Inflammatory macrophage treated with lipopolysaccharide for 1 hour (primary cell): ENCODE data around the gene CDC25C.
"Not testable (repeated sequence)": the region's sequence is repeated elsewhere in the genome, so short reads cannot be mapped to it uniquely, and the experiment has no call there.

Source experiments
- DNase-seq, 2 donors: peaks; one replicate each; pipeline ENCODE4 v3.0.0-alpha.2; 2020 to 2022

Gene CDC25C

GRCh38 chr5:138344887-138345622 is 13.5 kb upstream of the CDC25C start:
- no peak for DNase-seq

GRCh38 chr5:138340008-138340407 is 8.4 kb upstream of the CDC25C start:
- DNase-seq: no peak

DNA sequence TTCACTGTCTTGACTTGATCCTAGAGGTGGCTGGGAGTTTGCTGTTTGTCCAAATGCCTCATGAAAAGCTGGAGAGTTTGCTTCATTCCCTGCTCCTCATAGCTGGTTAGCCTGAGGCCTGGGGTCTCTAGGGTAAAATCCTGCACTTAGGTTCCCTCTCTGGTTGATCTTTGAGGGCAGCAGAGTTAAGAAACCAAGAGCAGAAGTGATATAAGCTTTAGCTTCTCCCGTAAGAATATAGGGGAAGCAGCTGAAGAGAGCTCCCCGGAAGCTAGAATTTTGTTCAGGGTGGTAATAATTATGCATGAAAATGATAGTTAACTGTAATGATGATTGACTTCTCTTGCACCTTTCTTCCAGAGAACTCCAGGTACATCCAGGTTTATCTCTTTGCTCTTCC is 7.9 kb upstream of the CDC25C start:
- DNase-seq: peak; percentile 45 to 50

GRCh38 chr5:138339091-138339456 is 7.5 kb upstream of the CDC25C start:
- peak in 1 of 2 donors; percentile 15 for DNase-seq

- DNase-seq: no peak
These were observed 6.9 kb upstream of the CDC25C start for GRCh38 chr5:138338411-138339090.

DNA sequence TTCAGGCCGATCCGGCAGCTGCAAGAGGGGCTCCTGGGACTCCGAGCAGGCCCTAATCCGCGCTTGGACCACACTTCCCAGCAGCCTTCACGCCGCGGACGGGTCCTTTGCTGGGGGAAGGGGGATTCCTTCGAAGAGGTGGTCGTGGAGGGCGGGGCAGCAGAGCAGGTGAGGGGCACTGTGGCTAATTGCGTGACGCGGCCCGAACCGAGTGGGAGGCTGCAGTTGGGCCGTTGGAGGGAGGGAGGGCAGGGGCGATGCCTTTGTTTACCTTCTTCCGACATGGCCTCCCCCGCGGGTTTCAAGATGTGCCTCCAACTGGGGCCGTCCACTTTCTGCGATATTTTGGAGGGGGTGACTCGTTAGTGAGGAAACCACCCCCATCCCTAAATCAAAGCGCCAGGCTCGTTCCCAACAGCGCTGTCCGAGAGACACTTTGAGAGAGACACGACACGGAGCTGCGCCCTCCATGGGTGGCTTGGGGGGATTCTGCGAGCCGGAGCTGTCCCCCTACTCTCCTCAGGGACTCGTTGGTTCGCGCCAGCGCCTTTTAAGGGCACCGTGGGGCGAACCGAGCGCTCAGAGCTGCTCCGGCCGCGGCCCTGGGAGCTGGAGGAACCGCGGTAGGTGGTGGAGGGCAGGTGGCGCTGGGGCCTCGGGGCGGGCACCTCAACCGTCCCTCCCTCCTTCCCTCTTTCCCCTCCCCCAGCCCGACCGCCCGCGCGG is 6.2 kb upstream of the CDC25C start, which contains the start of gene FAM53C:
TSS of gene FAM53C (plus strand) at position 582 of the 726 bp plus-strand sequence. CDS start 3,070 bp downstream, outside the sequence.
- peak; percentile 85 to 93 for DNase-seq

DNA sequence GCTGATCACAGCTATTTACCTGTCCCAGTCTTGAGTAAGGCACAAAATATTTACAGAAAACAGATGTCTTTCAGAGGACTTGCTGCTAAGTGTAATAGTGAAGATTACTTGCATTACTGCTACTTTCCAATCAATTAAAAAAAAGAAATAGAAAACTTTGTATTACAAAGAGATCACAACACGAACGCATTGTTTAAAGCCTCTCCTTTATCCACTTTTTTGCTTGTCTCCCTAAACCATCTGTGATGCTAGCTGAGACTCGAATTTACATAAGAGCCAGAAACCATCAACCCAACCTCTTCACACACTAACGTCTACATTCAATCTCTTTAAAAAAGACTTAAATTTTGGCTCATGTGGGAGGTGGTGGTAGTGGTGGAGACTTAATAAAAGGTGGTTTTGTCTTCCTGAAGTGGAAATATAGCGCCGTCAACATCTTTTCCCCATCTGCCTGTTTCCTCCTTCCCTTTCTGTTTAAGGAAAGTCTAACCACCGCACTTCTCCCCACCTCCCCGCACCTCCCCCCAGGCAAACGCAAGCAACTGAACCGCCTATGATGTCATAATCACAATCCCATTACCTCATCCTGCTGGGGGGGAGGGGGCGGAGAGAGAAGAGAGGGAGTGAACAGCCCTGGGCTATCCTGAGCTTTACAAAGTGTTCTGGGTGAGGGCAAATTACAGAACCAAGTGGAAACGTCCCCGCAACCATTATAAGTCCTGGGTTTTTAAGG is 5.5 kb upstream of the CDC25C start:
- DNase-seq: peak; percentile 85 to 96

DNA sequence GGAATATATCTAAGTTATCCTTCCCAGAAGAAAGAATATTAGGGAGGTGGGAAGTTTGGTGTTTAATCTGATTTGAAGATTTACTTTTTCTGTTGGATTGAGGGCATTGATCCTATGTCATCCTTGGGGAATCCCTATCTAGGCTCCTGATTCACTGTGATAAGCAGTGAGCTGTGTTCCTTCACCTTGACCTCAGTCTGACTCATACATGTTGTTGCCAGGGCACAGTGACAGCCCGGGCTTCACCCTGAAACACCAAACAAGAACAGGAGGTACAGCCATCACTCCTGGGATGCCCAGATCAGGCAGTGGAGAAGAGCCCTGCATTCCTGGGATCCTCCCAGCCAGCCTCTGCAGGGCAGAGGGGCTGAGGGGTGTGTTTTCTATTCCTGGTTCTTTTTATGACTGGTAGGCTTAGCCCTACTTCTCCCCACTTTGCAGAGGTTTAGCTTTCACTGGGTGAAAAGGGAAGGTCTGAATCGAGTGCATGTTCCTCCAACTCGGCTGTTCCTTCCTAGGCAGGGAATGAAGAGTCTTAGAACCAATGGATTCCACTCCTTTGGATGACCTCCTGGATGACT is 3.4 kb upstream of the CDC25C start:
- DNase-seq: no peak

- no peak for DNase-seq
These were observed 673 bp downstream of the CDC25C start for GRCh38 chr5:138330813-138331448.

- not testable (repeated sequence) for DNase-seq
These were observed 13.4 kb downstream of the CDC25C start for GRCh38 chr5:138318211-138318610.

DNA sequence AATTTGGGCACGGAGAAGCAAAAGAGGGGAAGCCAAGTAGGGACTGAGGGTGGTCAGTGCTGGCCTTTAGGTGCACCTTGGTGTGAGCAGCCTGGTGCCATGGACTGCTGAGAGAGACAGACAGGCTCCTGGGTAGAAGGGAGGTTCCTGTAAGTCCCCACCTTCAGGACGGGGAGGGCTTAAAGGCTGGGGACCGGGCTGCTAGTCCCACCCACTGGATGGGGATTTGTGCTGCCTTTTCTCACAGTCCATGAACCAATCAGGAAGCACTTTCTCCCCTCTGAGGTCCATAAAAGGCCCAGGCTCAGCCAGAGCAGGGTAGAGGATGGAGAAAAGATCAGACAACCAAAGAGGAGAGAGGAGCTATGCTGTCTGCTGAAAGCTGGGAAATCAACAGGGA is 15.2 kb downstream of the CDC25C start:
- DNase-seq: no peak

DNA sequence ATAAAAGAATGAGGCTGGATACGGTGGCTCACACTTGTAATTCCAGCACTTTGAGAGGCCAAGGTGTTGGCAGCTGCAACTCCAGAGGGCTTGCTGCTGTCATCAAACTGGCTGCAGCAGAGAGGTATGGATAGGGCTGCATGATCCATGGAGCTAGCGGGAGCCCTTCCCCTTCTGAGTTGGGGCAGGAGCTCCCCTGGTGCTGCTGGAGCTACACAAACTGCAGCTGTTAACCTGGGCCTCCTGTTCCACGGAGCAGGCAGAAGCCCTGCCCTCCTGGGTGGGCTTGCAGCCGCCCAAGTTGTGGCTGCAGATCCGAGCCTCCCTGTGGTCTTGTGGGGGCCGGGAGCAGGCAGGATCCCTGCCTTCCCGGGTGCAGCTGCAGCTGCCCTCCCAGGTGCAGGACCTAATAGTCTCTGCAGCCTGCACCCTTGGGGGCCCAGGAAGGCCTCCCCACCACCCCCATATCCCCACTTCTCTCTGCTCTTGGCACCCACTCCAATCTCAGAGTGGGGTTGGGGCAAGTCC is 15.8 kb downstream of the CDC25C start:
- DNase-seq: no peak

GRCh38 chr5:138305797-138306196 is 25.8 kb downstream of the CDC25C start:
- no peak for DNase-seq

GRCh38 chr5:138303372-138303771 is 28.2 kb downstream of the CDC25C start:
- DNase-seq: no peak

DNA sequence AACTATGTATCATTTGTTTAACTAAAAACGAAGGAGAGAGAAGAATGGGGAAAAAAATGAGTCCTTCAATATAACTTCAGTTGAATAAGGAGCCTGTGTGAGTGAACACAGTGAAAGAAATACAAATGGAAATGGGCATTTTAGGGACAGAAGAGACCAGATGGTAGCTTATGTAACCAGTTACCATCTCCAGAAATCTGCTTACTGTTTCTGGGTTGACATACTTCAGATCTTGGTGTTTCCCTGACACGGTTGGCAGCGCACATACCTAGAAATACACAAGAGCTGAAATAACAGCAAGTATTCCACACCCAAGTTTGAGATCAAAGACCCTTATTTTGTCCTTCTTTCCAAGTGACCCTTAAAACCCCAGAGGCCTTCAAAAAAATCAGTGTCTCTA is 42.3 kb downstream of the CDC25C start:
- no peak for DNase-seq

- peak; percentile 17 to 28 for DNase-seq
These were observed 44.4 kb downstream of the CDC25C start for GRCh38 chr5:138287246-138287645.

DNA sequence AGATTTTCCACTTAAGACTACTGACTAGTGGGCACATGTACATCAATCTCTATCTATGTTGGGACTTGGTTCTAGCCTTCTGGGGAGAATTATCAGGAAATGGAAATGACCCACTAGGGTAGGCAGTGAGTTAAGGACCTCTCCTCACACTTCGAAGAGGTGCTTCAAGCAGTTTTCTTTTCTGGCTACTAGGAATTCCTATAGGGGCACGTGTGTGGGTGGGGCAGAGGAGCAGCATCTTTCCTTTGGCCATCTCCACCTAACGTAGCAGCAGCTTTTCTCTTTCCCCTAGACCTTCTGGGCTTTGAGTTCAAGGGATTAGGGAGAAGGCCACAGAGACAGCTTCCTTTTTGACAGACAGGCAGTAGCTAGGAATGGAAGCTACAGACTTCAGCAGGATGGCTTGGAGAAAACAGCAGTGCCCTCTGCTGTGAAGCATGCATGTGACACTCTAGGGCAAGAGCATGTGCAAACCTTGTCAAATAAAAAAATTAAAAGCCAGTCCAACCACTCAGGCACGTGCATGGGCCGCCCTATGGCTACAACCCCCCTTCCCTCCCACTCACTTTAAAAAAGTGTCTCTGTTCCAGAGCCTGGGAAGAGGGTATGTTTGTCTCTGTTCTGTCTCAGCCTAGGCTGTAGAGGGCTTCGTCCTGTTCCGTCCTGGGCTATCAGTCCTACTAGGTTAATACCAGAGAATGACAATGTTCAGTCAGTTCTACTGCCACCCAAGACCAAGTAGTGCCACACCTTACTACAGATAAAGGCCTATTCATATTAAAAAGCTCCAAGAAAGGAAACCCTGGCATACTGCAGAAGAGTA is 48.5 kb downstream of the CDC25C start:
- DNase-seq: peak in 1 of 2 donors; percentile 7

DNA sequence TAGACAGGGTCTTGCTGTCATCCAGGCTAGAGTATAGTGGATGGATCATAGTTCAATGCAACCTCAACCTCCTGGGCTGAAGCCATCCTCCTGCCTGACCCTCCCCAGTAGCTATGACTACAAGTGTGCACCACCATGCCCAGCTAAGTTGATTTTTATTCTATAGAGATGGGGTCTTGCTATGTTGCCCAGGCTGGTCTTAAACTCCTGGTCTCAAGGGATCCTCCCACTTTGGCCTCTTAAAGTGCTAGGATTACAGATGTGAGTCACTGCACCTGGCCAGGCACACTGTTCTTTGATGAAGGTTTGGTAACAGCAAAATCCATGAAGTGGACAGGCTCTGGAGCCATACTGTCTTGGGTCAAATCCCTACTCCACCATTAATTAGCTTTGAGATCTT is 50.7 kb downstream of the CDC25C start:
- no peak for DNase-seq

DNA sequence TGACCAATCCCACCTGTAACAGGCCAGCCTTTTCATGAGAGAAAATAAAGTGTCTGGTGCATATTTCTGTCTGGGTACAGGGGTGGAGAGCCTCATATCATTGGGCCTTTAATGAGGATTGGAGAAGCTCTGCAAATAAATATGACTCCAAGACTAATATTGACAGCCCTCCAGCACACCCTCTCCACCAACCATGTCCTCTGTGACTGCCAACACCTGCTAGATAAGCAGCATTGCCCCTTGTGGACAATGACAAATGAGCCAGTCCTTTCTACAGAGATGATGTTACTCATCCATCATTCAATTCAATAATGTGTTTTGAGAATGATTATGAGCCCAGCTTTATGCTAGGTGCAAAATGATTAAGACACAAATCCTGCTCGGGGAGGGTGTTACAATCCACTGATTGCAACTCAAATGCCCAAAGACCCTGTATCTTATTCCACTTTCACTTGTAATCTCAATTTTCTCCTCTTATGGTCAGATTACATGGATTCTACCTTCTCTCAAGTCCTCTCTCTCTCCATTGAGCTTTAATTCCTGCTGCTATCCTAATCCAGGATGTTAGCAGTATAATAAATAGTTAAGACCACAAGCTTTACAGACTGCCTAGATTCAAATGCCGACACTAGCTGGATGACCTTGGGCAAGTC is 55.1 kb downstream of the CDC25C start:
- no peak for DNase-seq

DNA sequence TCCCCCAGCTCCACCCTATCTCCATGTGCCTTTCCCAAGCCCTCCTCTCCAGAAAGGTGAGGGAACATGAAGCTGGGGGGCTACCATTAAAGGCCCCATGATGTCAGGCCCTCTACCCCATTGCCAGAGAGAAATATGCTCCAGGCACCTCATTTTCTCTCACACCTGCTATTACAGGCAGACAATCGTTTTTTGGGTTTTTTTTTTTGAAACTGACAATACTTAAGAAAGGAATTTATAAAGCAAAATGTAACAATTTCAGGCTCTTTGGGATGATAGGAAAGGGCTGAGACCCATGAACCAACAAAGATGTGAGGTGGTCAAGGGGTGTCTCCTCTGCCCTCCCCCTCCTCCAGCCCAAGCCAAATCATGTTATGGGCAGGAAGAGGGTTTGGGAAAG is 55.7 kb downstream of the CDC25C start:
- DNase-seq: no peak
